ENCODE data around the gene KCNK4.

DNA sequence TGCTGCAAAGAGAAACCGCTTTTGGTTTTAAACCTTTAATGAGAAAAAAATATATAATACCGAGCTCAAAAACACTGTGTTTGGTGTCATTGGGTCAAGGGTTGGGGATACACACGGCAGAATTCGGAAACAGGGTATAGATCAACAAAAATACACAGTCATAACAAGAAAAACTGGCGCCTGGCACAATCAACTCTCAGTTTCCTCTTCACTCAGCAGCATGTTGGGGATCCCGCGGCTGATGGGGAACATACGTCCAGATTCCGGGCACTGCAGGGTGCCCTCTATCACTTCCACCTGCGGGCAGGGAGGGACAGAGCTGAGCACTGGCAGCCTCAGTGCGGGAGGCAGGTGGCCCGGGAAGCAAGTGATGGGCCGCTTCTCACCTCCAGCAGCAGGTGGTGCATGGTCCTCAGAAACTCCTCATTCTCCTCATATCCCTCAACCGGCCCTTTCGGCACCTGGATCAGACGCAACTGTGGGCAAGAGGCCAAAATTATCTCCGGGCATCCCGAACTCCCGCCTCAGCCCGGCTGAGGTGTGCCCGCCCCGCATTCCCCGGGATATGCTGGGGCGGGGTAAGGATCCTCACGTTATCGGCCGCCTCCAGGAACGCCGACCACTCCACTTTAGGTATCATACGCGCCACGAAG lies 25.7 kb downstream of the KCNK4 start:
- TF ChIP-seq EZH2phosphoT487 (IDR thresholded peaks at IDR 0.05; ENCODE audit: borderline replicate concordance, low read length), result no peak
- TF ChIP-seq, protein P1, sequence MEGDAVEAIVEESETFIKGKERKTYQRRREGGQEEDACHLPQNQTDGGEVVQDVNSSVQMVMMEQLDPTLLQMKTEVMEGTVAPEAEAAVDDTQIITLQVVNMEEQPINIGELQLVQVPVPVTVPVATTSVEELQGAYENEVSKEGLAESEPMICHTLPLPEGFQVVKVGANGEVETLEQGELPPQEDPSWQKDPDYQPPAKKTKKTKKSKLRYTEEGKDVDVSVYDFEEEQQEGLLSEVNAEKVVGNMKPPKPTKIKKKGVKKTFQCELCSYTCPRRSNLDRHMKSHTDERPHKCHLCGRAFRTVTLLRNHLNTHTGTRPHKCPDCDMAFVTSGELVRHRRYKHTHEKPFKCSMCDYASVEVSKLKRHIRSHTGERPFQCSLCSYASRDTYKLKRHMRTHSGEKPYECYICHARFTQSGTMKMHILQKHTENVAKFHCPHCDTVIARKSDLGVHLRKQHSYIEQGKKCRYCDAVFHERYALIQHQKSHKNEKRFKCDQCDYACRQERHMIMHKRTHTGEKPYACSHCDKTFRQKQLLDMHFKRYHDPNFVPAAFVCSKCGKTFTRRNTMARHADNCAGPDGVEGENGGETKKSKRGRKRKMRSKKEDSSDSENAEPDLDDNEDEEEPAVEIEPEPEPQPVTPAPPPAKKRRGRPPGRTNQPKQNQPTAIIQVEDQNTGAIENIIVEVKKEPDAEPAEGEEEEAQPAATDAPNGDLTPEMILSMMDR (IDR thresholded peaks at IDR 0.05; ENCODE audit: low read depth, low read length, poor library complexity, severe bottlenecking), result peak; percentile 38
